H1 (cell line): ENCODE results near the gene KIAA0040. TPM values are rescaled to one million over a fixed set of nuclear protein-coding genes. Genes with fewer than 3 reads are reported as not detected.

ENCODE experiments used
- CTBP2 ChIP-seq: IDR thresholded peaks from 2 replicates; pipeline ENCODE4 v1.7.0; 2011; ENCODE audit warnings: borderline replicate concordance, mild to moderate bottlenecking, moderate library complexity, mixed read lengths, low read length; ENCODE audit not compliant: insufficient read depth, insufficient read length
- KDM5A ChIP-seq: fragments of 200-600 bp; IDR thresholded peaks from 2 replicates; pipeline ENCODE4 v1.7.1; 2012; ENCODE audit warnings: mild to moderate bottlenecking, low read length, inconsistent platforms, mixed read lengths
- SP1 ChIP-seq: IDR thresholded peaks from 2 replicates; pipeline ENCODE4 v1.6.1; 2011; ENCODE audit warnings: low read depth, low read length
- SRF ChIP-seq: IDR thresholded peaks from 2 replicates; pipeline ENCODE4 v1.6.1; 2011; ENCODE audit warnings: mild to moderate bottlenecking, low read depth, low read length, moderate library complexity
- TAF7 ChIP-seq: optimal IDR thresholded peaks from 2 replicates; pipeline ENCODE3; 2011; ENCODE audit warnings: low read depth, mild to moderate bottlenecking, inconsistent platforms, low read length, moderate library complexity, borderline replicate concordance
- TCF12 ChIP-seq: IDR thresholded peaks from 2 replicates; pipeline ENCODE4 v1.6.1; 2011; ENCODE audit warnings: low read depth, mild to moderate bottlenecking, low read length
- ZNF274 ChIP-seq: IDR thresholded peaks from 2 replicates; pipeline ENCODE4 v1.7.0; 2012; ENCODE audit warnings: low read length, borderline replicate concordance; ENCODE audit errors: extremely low read depth
- polyA plus RNA-seq, 7 experiments: library from polyadenylated mRNA; depleted of rRNA in 3 of 7; stranded (reverse) in 5 of 7; unstranded in 2 of 7; fragments of >200 nt in 5 of 7; fragments of 200-250 nt in 2 of 7; gene quantifications; 1 replicate in 5 of 7; 2 replicates in 1 of 7; 4 replicates in 1 of 7; pipeline versions ENCODE4 v1.2.1 to v1.2.3, GENCODE V29; 2011 to 2013; ENCODE audit warnings: missing spikeins in 2 of 7, mixed read lengths in 2 of 7
- total RNA-seq: library from RNA; stranded (reverse); fragmentation: NEBNext Ultra II Directional; extraction: Animal tissue kit (Norgen Biotek cat#: 25700); gene quantifications from 2 replicates; pipeline ENCODE4 v1.2.1, GENCODE V29; 2021

The KIAA0040 gene
- total and polyA plus RNA-seq, 2 of the 8 experiments (the other 6 are each of a cell fraction or from before 2014, with no cell fraction given), result 11.0 to 14.1 TPM

- TF ChIP-seq ZNF274 (no peak), CTBP2 (no peak), SP1 (no peak), TCF12 (no peak), SRF (no peak), KDM5A (no peak), TAF7 (no peak)
These were observed 28.4 kb upstream of the KIAA0040 start (continued) for GRCh38 chr1:175220853-175221556.
